ENCODE measurements around the gene MT1HL1.

MT1HL1 gene

GRCh38 chr1:237025358-237026074 lies 21.3 kb upstream of the MT1HL1 start:
- Histone ChIP-seq H3K4me3 (ENCODE audit: low read depth in 1 of 2, low read length in 2 of 2) (no peak overlapping the region), H3K36me3 (ENCODE audit: control insufficient read depth in 1 of 2, insufficient read depth in 2 of 2, low read length in 2 of 2) (no peaks in the 10 kb centered on the region), H3K9me3 (ENCODE audit: control insufficient read depth in 1 of 2, low read length in 2 of 2) (no peaks in the 10 kb centered on the region), H3K27me3 (ENCODE audit: control insufficient read depth in 1 of 2, insufficient read depth in 2 of 2, low read length in 2 of 2) (no peaks in the 10 kb centered on the region), H3K9ac (ENCODE audit: low read depth in 1 of 2, low read length in 2 of 2) (no peak overlapping the region), H3K4me1 (ENCODE audit: control insufficient read depth in 1 of 2, insufficient read depth in 2 of 2, low read length in 2 of 2) (no peaks in the 10 kb centered on the region), H3K27ac (ENCODE audit: low read depth, low read length) (no peak overlapping the region)

GRCh38 chr1:237018896-237019295 lies 14.7 kb upstream of the MT1HL1 start:
- H3K36me3 ChIP-seq (ENCODE audit: control insufficient read depth in 1 of 2, insufficient read depth in 2 of 2, low read length in 2 of 2), result no peaks in the 10 kb centered on the region
- H3K4me1 ChIP-seq (ENCODE audit: control insufficient read depth in 1 of 2, insufficient read depth in 2 of 2, low read length in 2 of 2), result no peaks in the 10 kb centered on the region
- H3K27me3 ChIP-seq (ENCODE audit: control insufficient read depth in 1 of 2, insufficient read depth in 2 of 2, low read length in 2 of 2), result no peaks in the 10 kb centered on the region
- H3K9me3 ChIP-seq (ENCODE audit: control insufficient read depth in 1 of 2, low read length in 2 of 2), result no peaks in the 10 kb centered on the region
- no peak overlapping the region for H3K4me3 ChIP-seq (ENCODE audit: low read depth in 1 of 2, low read length in 2 of 2)
- H3K27ac ChIP-seq (ENCODE audit: low read depth, low read length), result no peak overlapping the region
- H3K9ac ChIP-seq (ENCODE audit: low read depth in 1 of 2, low read length in 2 of 2), result no peak overlapping the region

GRCh38 chr1:237016626-237017025 lies 12.4 kb upstream of the MT1HL1 start:
- no peaks in the 10 kb centered on the region for H3K27me3 ChIP-seq (ENCODE audit: control insufficient read depth in 1 of 2, insufficient read depth in 2 of 2, low read length in 2 of 2)
- H3K27ac ChIP-seq (ENCODE audit: low read depth, low read length), result no peak overlapping the region
- no peak overlapping the region for H3K4me3 ChIP-seq (ENCODE audit: low read depth in 1 of 2, low read length in 2 of 2)
- H3K36me3 ChIP-seq (ENCODE audit: control insufficient read depth in 1 of 2, insufficient read depth in 2 of 2, low read length in 2 of 2), result no peaks in the 10 kb centered on the region
- no peak overlapping the region for H3K9ac ChIP-seq (ENCODE audit: low read depth in 1 of 2, low read length in 2 of 2)
- H3K9me3 ChIP-seq (ENCODE audit: control insufficient read depth in 1 of 2, low read length in 2 of 2), result no peaks in the 10 kb centered on the region
- H3K4me1 ChIP-seq (ENCODE audit: control insufficient read depth in 1 of 2, insufficient read depth in 2 of 2, low read length in 2 of 2), result no peaks in the 10 kb centered on the region

GRCh38 chr1:237013608-237014007 lies 9.4 kb upstream of the MT1HL1 start:
- Histone ChIP-seq H3K4me3 (ENCODE audit: low read depth in 1 of 2, low read length in 2 of 2) (no peak overlapping the region), H3K4me1 (ENCODE audit: control insufficient read depth in 1 of 2, insufficient read depth in 2 of 2, low read length in 2 of 2) (no peaks in the 10 kb centered on the region), H3K9me3 (ENCODE audit: control insufficient read depth in 1 of 2, low read length in 2 of 2) (no peaks in the 10 kb centered on the region), H3K27ac (ENCODE audit: low read depth, low read length) (no peak overlapping the region), H3K27me3 (ENCODE audit: control insufficient read depth in 1 of 2, insufficient read depth in 2 of 2, low read length in 2 of 2) (no peaks in the 10 kb centered on the region), H3K9ac (ENCODE audit: low read depth in 1 of 2, low read length in 2 of 2) (no peak overlapping the region), H3K36me3 (ENCODE audit: control insufficient read depth in 1 of 2, insufficient read depth in 2 of 2, low read length in 2 of 2) (no peaks in the 10 kb centered on the region)

GRCh38 chr1:237012788-237013383 lies 8.6 kb upstream of the MT1HL1 start:
- no peak overlapping the region for H3K9ac ChIP-seq (ENCODE audit: low read depth in 1 of 2, low read length in 2 of 2)
- no peaks in the 10 kb centered on the region for H3K36me3 ChIP-seq (ENCODE audit: control insufficient read depth in 1 of 2, insufficient read depth in 2 of 2, low read length in 2 of 2)
- H3K27me3 ChIP-seq (ENCODE audit: control insufficient read depth in 1 of 2, insufficient read depth in 2 of 2, low read length in 2 of 2), result no peaks in the 10 kb centered on the region
- no peaks in the 10 kb centered on the region for H3K9me3 ChIP-seq (ENCODE audit: control insufficient read depth in 1 of 2, low read length in 2 of 2)
- no peaks in the 10 kb centered on the region for H3K4me1 ChIP-seq (ENCODE audit: control insufficient read depth in 1 of 2, insufficient read depth in 2 of 2, low read length in 2 of 2)
- no peak overlapping the region for H3K4me3 ChIP-seq (ENCODE audit: low read depth in 1 of 2, low read length in 2 of 2)
- no peak overlapping the region for H3K27ac ChIP-seq (ENCODE audit: low read depth, low read length)

GRCh38 chr1:237012361-237012760 lies 8.1 kb upstream of the MT1HL1 start:
- no peaks in the 10 kb centered on the region for H3K36me3 ChIP-seq (ENCODE audit: control insufficient read depth in 1 of 2, insufficient read depth in 2 of 2, low read length in 2 of 2)
- no peak overlapping the region for H3K27ac ChIP-seq (ENCODE audit: low read depth, low read length)
- H3K4me1 ChIP-seq (ENCODE audit: control insufficient read depth in 1 of 2, insufficient read depth in 2 of 2, low read length in 2 of 2), result no peaks in the 10 kb centered on the region
- no peaks in the 10 kb centered on the region for H3K9me3 ChIP-seq (ENCODE audit: control insufficient read depth in 1 of 2, low read length in 2 of 2)
- H3K4me3 ChIP-seq (ENCODE audit: low read depth in 1 of 2, low read length in 2 of 2), result no peak overlapping the region
- no peak overlapping the region for H3K9ac ChIP-seq (ENCODE audit: low read depth in 1 of 2, low read length in 2 of 2)
- H3K27me3 ChIP-seq (ENCODE audit: control insufficient read depth in 1 of 2, insufficient read depth in 2 of 2, low read length in 2 of 2), result no peaks in the 10 kb centered on the region

- Histone ChIP-seq H3K36me3 (ENCODE audit: control insufficient read depth in 1 of 2, insufficient read depth in 2 of 2, low read length in 2 of 2) (no peaks in the 10 kb centered on the region), H3K4me1 (ENCODE audit: control insufficient read depth in 1 of 2, insufficient read depth in 2 of 2, low read length in 2 of 2) (no peaks in the 10 kb centered on the region), H3K4me3 (ENCODE audit: low read depth in 1 of 2, low read length in 2 of 2) (no peak overlapping the region), H3K9me3 (ENCODE audit: control insufficient read depth in 1 of 2, low read length in 2 of 2) (no peaks in the 10 kb centered on the region), H3K27me3 (ENCODE audit: control insufficient read depth in 1 of 2, insufficient read depth in 2 of 2, low read length in 2 of 2) (no peaks in the 10 kb centered on the region), H3K27ac (ENCODE audit: low read depth, low read length) (no peak overlapping the region), H3K9ac (ENCODE audit: low read depth in 1 of 2, low read length in 2 of 2) (no peak overlapping the region)
Measured at GRCh38 chr1:237011432-237011831, 7.2 kb upstream of the MT1HL1 start.

- Histone ChIP-seq H3K9ac (ENCODE audit: low read depth in 1 of 2, low read length in 2 of 2) (no peak overlapping the region), H3K36me3 (ENCODE audit: control insufficient read depth in 1 of 2, insufficient read depth in 2 of 2, low read length in 2 of 2) (no peaks in the 10 kb centered on the region), H3K9me3 (ENCODE audit: control insufficient read depth in 1 of 2, low read length in 2 of 2) (no peaks in the 10 kb centered on the region), H3K4me3 (ENCODE audit: low read depth in 1 of 2, low read length in 2 of 2) (no peak overlapping the region), H3K27ac (ENCODE audit: low read depth, low read length) (no peak overlapping the region), H3K4me1 (ENCODE audit: control insufficient read depth in 1 of 2, insufficient read depth in 2 of 2, low read length in 2 of 2) (no peaks in the 10 kb centered on the region), H3K27me3 (ENCODE audit: control insufficient read depth in 1 of 2, insufficient read depth in 2 of 2, low read length in 2 of 2) (no peaks in the 10 kb centered on the region)
Measured at GRCh38 chr1:237009611-237010010, 5.4 kb upstream of the MT1HL1 start.

- Histone ChIP-seq H3K27ac (ENCODE audit: low read depth, low read length) (no peak overlapping the region), H3K36me3 (ENCODE audit: control insufficient read depth in 1 of 2, insufficient read depth in 2 of 2, low read length in 2 of 2) (no peaks in the 10 kb centered on the region), H3K9ac (ENCODE audit: low read depth in 1 of 2, low read length in 2 of 2) (no peak overlapping the region), H3K4me3 (ENCODE audit: low read depth in 1 of 2, low read length in 2 of 2) (no peak overlapping the region), H3K4me1 (ENCODE audit: control insufficient read depth in 1 of 2, insufficient read depth in 2 of 2, low read length in 2 of 2) (no peaks in the 10 kb centered on the region), H3K9me3 (ENCODE audit: control insufficient read depth in 1 of 2, low read length in 2 of 2) (no peaks in the 10 kb centered on the region), H3K27me3 (ENCODE audit: control insufficient read depth in 1 of 2, insufficient read depth in 2 of 2, low read length in 2 of 2) (no peaks in the 10 kb centered on the region)
Measured at GRCh38 chr1:237007147-237007881, 3.1 kb upstream of the MT1HL1 start.

GRCh38 chr1:237005674-237006073 lies 1.4 kb upstream of the MT1HL1 start:
- no peak overlapping the region for H3K27ac ChIP-seq (ENCODE audit: low read depth, low read length)
- H3K9ac ChIP-seq (ENCODE audit: low read depth in 1 of 2, low read length in 2 of 2), result no peak overlapping the region
- H3K36me3 ChIP-seq (ENCODE audit: control insufficient read depth in 1 of 2, insufficient read depth in 2 of 2, low read length in 2 of 2), result no peaks in the 10 kb centered on the region
- H3K9me3 ChIP-seq (ENCODE audit: control insufficient read depth in 1 of 2, low read length in 2 of 2), result no peaks in the 10 kb centered on the region
- no peaks in the 10 kb centered on the region for H3K27me3 ChIP-seq (ENCODE audit: control insufficient read depth in 1 of 2, insufficient read depth in 2 of 2, low read length in 2 of 2)
- no peaks in the 10 kb centered on the region for H3K4me1 ChIP-seq (ENCODE audit: control insufficient read depth in 1 of 2, insufficient read depth in 2 of 2, low read length in 2 of 2)
- no peak overlapping the region for H3K4me3 ChIP-seq (ENCODE audit: low read depth in 1 of 2, low read length in 2 of 2)

All from duodenal mucosa (tissue), 2 donors.